H1 (cell line): ENCODE measurements around the gene SORL1-AS1.

Experiments used
- CTCF ChIA-PET: fragments of 300-600 bp; sonication (Branson Sonifier 250); formaldehyde crosslinking; loops from one replicate; lab custom pipeline; 2021; ENCODE audit not compliant: partially characterized antibody; lab: Charles Lee
- POLR2A ChIA-PET: fragments of 300-600 bp; sonication (Branson Sonifier 250); formaldehyde crosslinking; loops from one replicate; lab custom pipeline; 2021; ENCODE audit warnings: inconsistent platforms; ENCODE audit not compliant: partially characterized antibody; lab: Charles Lee
- DNase-seq, 2 experiments: peaks; one replicate each; pipeline versions ENCODE4 v3.0.0 to v3.0.0-alpha.2; 2010 to 2022; ENCODE audit warnings: low spot score in 2 of 2, low read depth in 1 of 2, mixed read lengths in 1 of 2
- FAIRE-seq: peaks from 2 replicates; lab custom pipeline; 2011; peaks lifted over from hg19 to GRCh38; lab: Jason Lieb, UNC
- H2AFZ ChIP-seq: 2 replicates; pipeline ENCODE4 v1.8.1; 2012; ENCODE audit warnings: low read length, inconsistent platforms
- H2AK5ac ChIP-seq: 2 replicates; pipeline ENCODE4 v1.6.1; 2013; ENCODE audit warnings: low read depth, low read length
- H2BK120ac ChIP-seq: replicated peaks from 2 replicates; pipeline ENCODE3; 2013; ENCODE audit warnings: low read depth, low read length, inconsistent platforms
- H2BK12ac ChIP-seq: 2 replicates; pipeline ENCODE4 v1.6.1; 2013; ENCODE audit warnings: low read depth, low read length
- H2BK15ac ChIP-seq: 2 replicates; pipeline ENCODE4 v1.6.1; 2013; ENCODE audit warnings: low read length
- H2BK20ac ChIP-seq: 2 replicates; pipeline ENCODE4 v1.6.1; 2013; ENCODE audit warnings: low read length
- H2BK5ac ChIP-seq: 2 replicates; pipeline ENCODE4 v1.6.1; 2013; ENCODE audit warnings: low read depth, low read length
- H3K14ac ChIP-seq: 2 replicates; pipeline ENCODE4 v1.6.1; 2013; ENCODE audit warnings: inconsistent platforms; ENCODE audit not compliant: insufficient read length
- H3K18ac ChIP-seq: 2 replicates; pipeline ENCODE4 v1.6.1; 2013; ENCODE audit warnings: low read length; ENCODE audit errors: extremely low read depth
- H3K23ac ChIP-seq: 2 replicates; pipeline ENCODE4 v1.6.1; 2013; ENCODE audit warnings: inconsistent platforms; ENCODE audit not compliant: insufficient read length
- H3K23me2 ChIP-seq: 2 replicates; pipeline ENCODE4 v1.6.1; 2013; ENCODE audit warnings: low read depth, low read length
- H3K27ac ChIP-seq: 2 replicates; pipeline ENCODE4 v1.6.1; 2011; ENCODE audit warnings: low read depth, low read length, inconsistent platforms
- H3K27me3 ChIP-seq, 4 experiments: replicated peaks in 1 of 4; 1 replicate in 1 of 4; 2 replicates in 3 of 4; pipeline versions ENCODE4 v1.6.1 to v1.8.1; 2011 to 2013; ENCODE audit warnings: low read length in 3 of 4, mild to moderate bottlenecking in 3 of 4, inconsistent platforms in 2 of 4, mixed read lengths in 2 of 4, moderate library complexity in 1 of 4; ENCODE audit not compliant: control insufficient read depth in 3 of 4, insufficient read depth in 3 of 4; ENCODE audit errors: extremely low read depth in 1 of 4
- H3K36me3 ChIP-seq, 4 experiments: 2 replicates each; pipeline versions ENCODE4 v1.6.1 to v1.8.1; 2011 to 2013; ENCODE audit warnings: mild to moderate bottlenecking in 4 of 4, low read length in 3 of 4, moderate library complexity in 2 of 4, control low read depth in 1 of 4, inconsistent platforms in 1 of 4; ENCODE audit not compliant: insufficient read depth in 4 of 4, control insufficient read depth in 2 of 4
- H3K4ac ChIP-seq: replicated peaks from 2 replicates; pipeline ENCODE3; 2013; ENCODE audit warnings: low read length, low read depth, mixed read lengths, inconsistent platforms; ENCODE audit not compliant: insufficient read length
- H3K4me1 ChIP-seq, 4 experiments: replicated peaks in 1 of 4; 1 replicate in 1 of 4; 2 replicates in 3 of 4; pipeline versions ENCODE4 v1.6.1 to v1.8.1; 2011 to 2013; ENCODE audit warnings: low read length in 3 of 4, inconsistent platforms in 2 of 4, mixed read lengths in 1 of 4; ENCODE audit not compliant: insufficient read depth in 4 of 4, control insufficient read depth in 3 of 4
- H3K4me2 ChIP-seq, 2 experiments: 2 replicates each; pipeline versions ENCODE4 v1.6.1 to v1.8.1; 2011 to 2013; ENCODE audit warnings: low read depth in 2 of 2, low read length in 2 of 2, control low read depth in 1 of 2, inconsistent platforms in 1 of 2, mild to moderate bottlenecking in 1 of 2; ENCODE audit not compliant: insufficient read depth in 1 of 2
- H3K4me3 ChIP-seq, 4 experiments: fragments of 200-600, 300-600 bp in 1 of 4; sonication (generic), shearing (Covaris generic), sonication (Bioruptor Twin) in 1 of 4; 2 replicates each; pipeline versions ENCODE4 v1.5.1 to v1.8.1; 2011 to 2016; ENCODE audit warnings: low read length in 4 of 4, low read depth in 3 of 4, control low read depth in 2 of 4, inconsistent platforms in 2 of 4, mild to moderate bottlenecking in 2 of 4, mixed read lengths in 1 of 4, moderate library complexity in 1 of 4; ENCODE audit not compliant: insufficient read depth in 2 of 4; ENCODE audit errors: extremely low read depth in 1 of 4
- H3K56ac ChIP-seq: replicated peaks from 2 replicates; pipeline ENCODE3; 2013; ENCODE audit warnings: low read depth, mild to moderate bottlenecking, mixed read lengths, low read length, inconsistent platforms; ENCODE audit not compliant: insufficient read length
- H3K79me1 ChIP-seq: 2 replicates; pipeline ENCODE4 v1.6.1; 2013; ENCODE audit warnings: low read depth, low read length, control low read depth
- H3K79me2 ChIP-seq, 2 experiments: 2 replicates each; pipeline versions ENCODE4 v1.6.1 to v1.8.1; 2012 to 2013; ENCODE audit warnings: low read length in 2 of 2, mild to moderate bottlenecking in 2 of 2, inconsistent platforms in 1 of 2; ENCODE audit not compliant: insufficient read depth in 2 of 2, control insufficient read depth in 1 of 2
- H3K9ac ChIP-seq, 4 experiments: replicated peaks in 1 of 4; 1 replicate in 1 of 4; 2 replicates in 3 of 4; pipeline versions ENCODE4 v1.6.1 to v1.8.1; 2011 to 2013; ENCODE audit warnings: low read depth in 3 of 4, low read length in 3 of 4, control low read depth in 2 of 4, mild to moderate bottlenecking in 2 of 4, moderate library complexity in 2 of 4, inconsistent platforms in 1 of 4; ENCODE audit errors: extremely low read depth in 1 of 4
- H3K9me3 ChIP-seq, 2 experiments: 2 replicates each; pipeline versions ENCODE4 v1.6.1 to v1.8.1; 2012 to 2013; ENCODE audit warnings: mild to moderate bottlenecking in 2 of 2, moderate library complexity in 2 of 2, control low read depth in 1 of 2, inconsistent platforms in 1 of 2, low read depth in 1 of 2, low read length in 1 of 2, mixed read lengths in 1 of 2; ENCODE audit not compliant: insufficient read depth in 2 of 2
- H4K20me1 ChIP-seq, 2 experiments: replicated peaks in 1 of 2; 2 replicates each; pipeline versions ENCODE3 to v1.8.1; 2011 to 2013; ENCODE audit warnings: inconsistent platforms in 2 of 2, low read length in 2 of 2, mild to moderate bottlenecking in 1 of 2; ENCODE audit not compliant: insufficient read depth in 2 of 2, control insufficient read depth in 1 of 2
- H4K5ac ChIP-seq: 2 replicates; pipeline ENCODE4 v1.6.1; 2013; ENCODE audit warnings: low read length, low read depth, mixed read lengths, inconsistent platforms; ENCODE audit not compliant: insufficient read length
- H4K8ac ChIP-seq: 2 replicates; pipeline ENCODE4 v1.8.0; 2013; ENCODE audit warnings: mild to moderate bottlenecking, moderate library complexity, low read length, inconsistent platforms; ENCODE audit not compliant: insufficient read depth; ENCODE audit errors: extremely low read depth
- H4K91ac ChIP-seq: replicated peaks from 2 replicates; pipeline ENCODE3; 2013; ENCODE audit warnings: low read length, mixed read lengths, inconsistent platforms; ENCODE audit not compliant: insufficient read length
- WGBS, 2 experiments: shearing (Covaris generic) in 1 of 2; methylation state at CpG; one replicate each; pipeline versions ENCODE4 v1.1.6 to v1.1.7; 2013 to 2015; ENCODE audit warnings: low lambda C conversion rate in 2 of 2, mixed read lengths in 2 of 2, inconsistent platforms in 1 of 2, low coverage in 1 of 2, missing lambda C conversion rate in 1 of 2; ENCODE audit not compliant: insufficient replicate concordance in 2 of 2, insufficient coverage in 1 of 2, insufficient read length in 1 of 2; ENCODE audit errors: extremely low coverage in 1 of 2, missing lambda C conversion rate in 1 of 2; 5-methylcytosine and 5-hydroxymethylcytosine counted together
- TF ChIP-seq, protein P1 (sequence below): IDR thresholded peaks from 2 replicates; pipeline ENCODE4 v1.6.1; 2012; ENCODE audit warnings: inconsistent platforms

Gene SORL1-AS1

DNA sequence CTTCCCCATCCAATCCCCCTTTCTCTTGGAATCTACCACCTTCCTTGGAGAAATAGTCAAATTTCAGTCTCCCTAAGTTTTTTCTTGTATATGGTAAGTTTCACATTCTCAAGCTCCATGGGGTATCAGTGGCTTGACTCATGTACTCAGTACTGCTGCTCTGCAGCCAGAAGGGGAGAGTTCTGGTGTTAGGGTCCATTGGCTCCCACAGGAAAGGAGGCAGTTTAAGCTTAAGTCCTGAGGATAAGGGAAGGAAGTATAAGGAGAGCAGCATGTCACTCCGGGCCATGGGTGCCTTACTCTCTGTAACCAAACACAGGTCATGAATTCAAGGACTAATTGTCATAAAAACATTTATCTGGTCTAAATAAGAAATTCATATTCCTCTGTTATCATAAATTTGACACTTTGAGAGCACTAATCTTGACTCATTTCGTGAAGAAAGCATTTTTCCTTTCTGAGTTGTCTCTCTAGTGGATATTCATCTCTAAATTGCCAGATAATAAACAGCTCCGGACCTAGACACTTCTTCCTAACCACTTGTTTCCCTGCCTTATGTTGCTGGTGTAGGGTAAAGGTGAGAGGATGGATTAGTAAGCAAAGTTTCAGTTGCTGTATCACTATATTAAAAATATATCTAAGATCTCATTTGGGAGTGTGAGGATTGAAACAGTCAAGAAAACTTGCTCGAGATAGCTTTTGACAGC, 20.8 kb downstream of the SORL1-AS1 start:
- DNase-seq (no peak), FAIRE-seq (no peak)
- H2BK12ac ChIP-seq = no peak overlapping the region
- H2AK5ac ChIP-seq = no peak overlapping the region
- no peak overlapping the region for H2BK15ac ChIP-seq
- no peak overlapping the region for H4K5ac ChIP-seq
- H2BK120ac ChIP-seq = no peak overlapping the region
- ChIA-PET CTCF (interaction anchor here (0.6 to 3.1 kb wide), 7 partner anchors 9 to 1732 kb away, joined by 3 to 11 read pairs (median 3); partner anchors contain the start of genes SC5D, SORL1 and SORL1-AS1), POLR2A (interaction anchor here (0.7 kb wide), 1 partner anchor 20 kb away, joined by 3 read pairs; the partner anchor contains the start of gene SORL1-AS1)
- no peak overlapping the region for H3K9ac ChIP-seq
- H2BK5ac ChIP-seq = no peak overlapping the region
- no peak overlapping the region for H2AFZ ChIP-seq
- peaks cover 0 to 5% (median 3%) of the 10 kb centered on the region in 4 experiments; a peak in 6 of 7 replicates for H3K27me3 ChIP-seq
- no peak overlapping the region for H3K14ac ChIP-seq
- no peak overlapping the region for H2BK20ac ChIP-seq
- no peak overlapping the region for H3K27ac ChIP-seq
- no peak overlapping the region for H3K18ac ChIP-seq
- H3K9me3 ChIP-seq = no peaks in the 10 kb centered on the region; a peak in 1 of 4 replicates
- 95% methylated on average over 4 of the region's 4 CpGs; no CpG with 5 or more reads in 1 of the 2 experiments for WGBS, 2 experiments
- H3K79me1 ChIP-seq = no peaks in the 10 kb centered on the region
- H3K23me2 ChIP-seq = peaks cover under 1% of the 10 kb centered on the region
- no peak overlapping the region for H3K4ac ChIP-seq
- no peak overlapping the region for H3K23ac ChIP-seq
- no peak overlapping the region for H3K4me3 ChIP-seq
- H4K91ac ChIP-seq = no peak overlapping the region
- H3K56ac ChIP-seq = no peak overlapping the region
- no peaks in the 10 kb centered on the region for H3K79me2 ChIP-seq
- no peaks in the 10 kb centered on the region for H3K36me3 ChIP-seq
- peaks cover 0 to 2% (median under 1%) of the 10 kb centered on the region in 4 experiments; a peak in 1 of 7 replicates for H3K4me1 ChIP-seq
- H3K4me2 ChIP-seq = no peak overlapping the region
- no peaks in the 10 kb centered on the region for H4K20me1 ChIP-seq
- no peak overlapping the region for H4K8ac ChIP-seq
- TF ChIP-seq, protein P1, sequence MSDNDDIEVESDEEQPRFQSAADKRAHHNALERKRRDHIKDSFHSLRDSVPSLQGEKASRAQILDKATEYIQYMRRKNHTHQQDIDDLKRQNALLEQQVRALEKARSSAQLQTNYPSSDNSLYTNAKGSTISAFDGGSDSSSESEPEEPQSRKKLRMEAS = no peak
